CD4-positive, alpha-beta T cell treated with Interleukin-2 at 100 ng/mL for 4 hours (primary cell): ENCODE data around the gene SLC39A11.
A peak's percentile ranks its signal among the peaks of the same experiment; 100 is the strongest.

Experiments used
- DNase-seq: peaks from one replicate; pipeline ENCODE4 v3.0.0-alpha.2; 2020; ENCODE audit warnings: low spot score

Gene SLC39A11

GRCh38 chr17:72749119-72749572 is 343.3 kb downstream of the SLC39A11 start:
- no peak for DNase-seq

GRCh38 chr17:72747501-72747900 is 345.0 kb downstream of the SLC39A11 start:
- no peak for DNase-seq

GRCh38 chr17:72745241-72745640 is 347.2 kb downstream of the SLC39A11 start:
- DNase-seq, result no peak

- DNase-seq, result no peak
Observed at GRCh38 chr17:72743037-72743467, 349.4 kb downstream of the SLC39A11 start.

- no peak for DNase-seq
Observed at GRCh38 chr17:72737151-72737690, 355.3 kb downstream of the SLC39A11 start.

GRCh38 chr17:72735592-72735991 is 356.9 kb downstream of the SLC39A11 start:
- no peak for DNase-seq

- no peak for DNase-seq
Observed at GRCh38 chr17:72735048-72735447, 357.4 kb downstream of the SLC39A11 start.

GRCh38 chr17:72734613-72735012 is 357.9 kb downstream of the SLC39A11 start:
- no peak for DNase-seq

- DNase-seq, result no peak
Observed at GRCh38 chr17:72733619-72734282, 358.7 kb downstream of the SLC39A11 start.

- no peak for DNase-seq
Observed at GRCh38 chr17:72732893-72733618, 359.4 kb downstream of the SLC39A11 start.

- DNase-seq, result no peak
Observed at GRCh38 chr17:72730077-72730476, 362.4 kb downstream of the SLC39A11 start.

GRCh38 chr17:72726936-72727335 is 365.6 kb downstream of the SLC39A11 start:
- peak; percentile 41 for DNase-seq

GRCh38 chr17:72725433-72726068 is 366.9 kb downstream of the SLC39A11 start:
- DNase-seq, result peak; percentile 36

- DNase-seq, result no peak
Observed at GRCh38 chr17:72724267-72724666, 368.2 kb downstream of the SLC39A11 start.

GRCh38 chr17:72723711-72724110 is 368.8 kb downstream of the SLC39A11 start:
- DNase-seq, result no peak

- DNase-seq, result no peak
Observed at GRCh38 chr17:72720494-72720825, 372.0 kb downstream of the SLC39A11 start.

GRCh38 chr17:72719578-72720493 is 372.7 kb downstream of the SLC39A11 start:
- DNase-seq, result peak; percentile 51

- no peak for DNase-seq
Observed at GRCh38 chr17:72719206-72719577, 373.3 kb downstream of the SLC39A11 start.

- no peak for DNase-seq
Observed at GRCh38 chr17:72717676-72718075, 374.8 kb downstream of the SLC39A11 start.

GRCh38 chr17:72717276-72717675 is 375.2 kb downstream of the SLC39A11 start:
- no peak for DNase-seq

GRCh38 chr17:72715906-72716572 is 376.4 kb downstream of the SLC39A11 start:
- no peak for DNase-seq
